Liver (tissue), 9 donors: Measurements from ENCODE around the gene MED26. TPM values are rescaled to one million over a fixed set of nuclear protein-coding genes. Genes with fewer than 3 reads are reported as not detected.

Source experiments
- DNase-seq: peaks from one replicate; pipeline ENCODE4 v3.0.0-alpha.2; 2017; ENCODE audit warnings: low spot score
- H3K27ac ChIP-seq, 2 donors: one replicate each; pipeline ENCODE4 v1.7.0; 2013; ENCODE audit warnings: inconsistent platforms in 2 of 2, low read length in 2 of 2, control low read depth in 1 of 2, low read depth in 1 of 2, mild to moderate bottlenecking in 1 of 2
- H3K27me3 ChIP-seq, 4 donors: one replicate each; pipeline versions ENCODE4 v1.6.1 to v1.7.0; 2013; ENCODE audit warnings: low read length in 3 of 4, inconsistent platforms in 1 of 4, mild to moderate bottlenecking in 1 of 4, moderate library complexity in 1 of 4; ENCODE audit not compliant: control insufficient read depth in 4 of 4, insufficient read depth in 4 of 4
- H3K36me3 ChIP-seq, 4 donors: one replicate each; pipeline versions ENCODE4 v1.6.1 to v1.7.0; 2013; ENCODE audit warnings: low read length in 3 of 4, mild to moderate bottlenecking in 3 of 4, low read depth in 1 of 4, moderate library complexity in 1 of 4; ENCODE audit not compliant: control insufficient read depth in 4 of 4, insufficient read depth in 3 of 4
- H3K4me1 ChIP-seq, 4 donors: one replicate each; pipeline versions ENCODE4 v1.6.1 to v1.7.0; 2013; ENCODE audit warnings: low read length in 3 of 4, mild to moderate bottlenecking in 3 of 4, moderate library complexity in 1 of 4; ENCODE audit not compliant: control insufficient read depth in 4 of 4, insufficient read depth in 4 of 4
- H3K4me3 ChIP-seq, 3 donors: one replicate each; pipeline versions ENCODE4 v1.6.1 to v1.7.0; 2013; ENCODE audit warnings: low read length in 3 of 3, control low read depth in 1 of 3, low read depth in 1 of 3, mild to moderate bottlenecking in 1 of 3
- H3K9ac ChIP-seq, 2 donors: one replicate each; pipeline ENCODE4 v1.7.0; 2013; ENCODE audit warnings: low read length in 2 of 2, mild to moderate bottlenecking in 2 of 2, moderate library complexity in 2 of 2, control low read depth in 1 of 2, low read depth in 1 of 2
- H3K9me3 ChIP-seq, 4 donors: one replicate each; pipeline versions ENCODE4 v1.6.1 to v1.7.0; 2013; ENCODE audit warnings: low read length in 3 of 4; ENCODE audit not compliant: control insufficient read depth in 4 of 4
- ATF3 ChIP-seq: IDR thresholded peaks from 2 replicates; pipeline ENCODE4 v1.6.1; 2016; ENCODE audit warnings: antibody characterized with exemption
- EGR1 ChIP-seq, 2 donors: IDR thresholded peaks; 2 replicates each; pipeline ENCODE4 v1.6.1; 2016 to 2018; ENCODE audit warnings: antibody characterized with exemption in 2 of 2, low read depth in 2 of 2
- FOXA1 ChIP-seq: IDR thresholded peaks from 2 replicates; pipeline ENCODE4 v1.6.1; 2016; ENCODE audit warnings: antibody characterized with exemption
- FOXA2 ChIP-seq: IDR thresholded peaks from 2 replicates; pipeline ENCODE4 v1.6.1; 2016; ENCODE audit warnings: antibody characterized with exemption
- GABPA ChIP-seq, 2 donors: IDR thresholded peaks in 1 of 2; conservative IDR thresholded peaks in 1 of 2; 2 replicates each; pipeline ENCODE4 v1.6.1; 2016; ENCODE audit warnings: antibody characterized with exemption in 2 of 2, mild to moderate bottlenecking in 1 of 2, moderate library complexity in 1 of 2
- HNF4A ChIP-seq, 2 donors: conservative IDR thresholded peaks; 2 replicates each; pipeline ENCODE4 v1.6.1; 2016; ENCODE audit warnings: antibody characterized with exemption in 2 of 2, mild to moderate bottlenecking in 2 of 2
- HNF4G ChIP-seq: IDR thresholded peaks from 2 replicates; pipeline ENCODE4 v1.6.1; 2016; ENCODE audit warnings: antibody characterized with exemption
- JUND ChIP-seq, 2 donors: IDR thresholded peaks; 2 replicates each; pipeline ENCODE4 v1.6.1; 2016; ENCODE audit warnings: antibody characterized with exemption in 2 of 2
- MAX ChIP-seq: IDR thresholded peaks from 2 replicates; pipeline ENCODE4 v1.6.1; 2016; ENCODE audit warnings: antibody characterized with exemption
- NR2F2 ChIP-seq: IDR thresholded peaks from 2 replicates; pipeline ENCODE4 v1.6.1; 2016; ENCODE audit warnings: antibody characterized with exemption
- RAD21 ChIP-seq, 2 donors: IDR thresholded peaks; 2 replicates each; pipeline ENCODE4 v1.6.1; 2016; ENCODE audit warnings: antibody characterized with exemption in 2 of 2, mild to moderate bottlenecking in 2 of 2
- REST ChIP-seq: IDR thresholded peaks from 2 replicates; pipeline ENCODE4 v1.6.1; 2016; ENCODE audit warnings: antibody characterized with exemption, mild to moderate bottlenecking
- RXRA ChIP-seq, 2 donors: IDR thresholded peaks; 2 replicates each; pipeline ENCODE4 v1.6.1; 2017 to 2018; ENCODE audit warnings: antibody characterized with exemption in 2 of 2, mild to moderate bottlenecking in 1 of 2
- SP1 ChIP-seq: IDR thresholded peaks from 2 replicates; pipeline ENCODE4 v1.6.1; 2018; ENCODE audit warnings: antibody characterized with exemption, mild to moderate bottlenecking
- TAF1 ChIP-seq: conservative IDR thresholded peaks from 2 replicates; pipeline ENCODE4 v1.6.1; 2016; ENCODE audit warnings: antibody characterized with exemption, mild to moderate bottlenecking
- YY1 ChIP-seq: IDR thresholded peaks from 2 replicates; pipeline ENCODE4 v1.6.1; 2016; ENCODE audit warnings: antibody characterized with exemption, mild to moderate bottlenecking
- WGBS: extraction: QIAGEN DNeasy Blood & Tissue Kit; methylation state at CpG from one replicate; pipeline ENCODE4 v1.1.7; 2013; 5-methylcytosine and 5-hydroxymethylcytosine counted together
- polyA plus RNA-seq, 2 donors: library from polyadenylated mRNA; stranded (reverse) in 1 of 2; unstranded in 1 of 2; fragments of 200-250 nt in 1 of 2; fragments of >200 nt in 1 of 2; fragmentation: Nextera tagmentation in 1 of 2; extraction: Ambion mirVana in 1 of 2; gene quantifications; one replicate each; pipeline versions ENCODE4 v1.2.1 to v1.2.3, GENCODE V29; 2013 to 2015
- total RNA-seq, 2 donors: library from RNA; depleted of rRNA; stranded (reverse); fragments of >200 nt; gene quantifications; one replicate each; pipeline ENCODE4 v1.2.3, GENCODE V29; 2014
- TF ChIP-seq, protein P1 (sequence below): fragments of 150-350 bp; IDR thresholded peaks from 2 replicates; pipeline ENCODE4 v1.5.1; 2017; ENCODE audit warnings: improper control_type of control experiment, low read depth, low read length; ENCODE audit not compliant: missing input control
- TF ChIP-seq, protein P2 (sequence below): IDR thresholded peaks from 2 replicates; pipeline ENCODE4 v1.6.1; 2016; ENCODE audit warnings: antibody characterized with exemption
- donor health status: healthy.
- donor health status: healthy.
- donor health status: healthy.
- donor health status: healthy.
- donor health status: healthy.

MED26 gene
- total and polyA plus RNA-seq, 4 donors, result 1.5 to 3.8 (median 3.2) TPM

GRCh38 chr19:16564842-16565241 lies 63.2 kb downstream of the MED26 start:
- Histone ChIP-seq H3K4me1 (no peaks in the 10 kb centered on the region), H3K27me3 (no peaks in the 10 kb centered on the region), H3K9me3 (no peaks in the 10 kb centered on the region), H3K36me3 (peaks cover 14 to 57% (median 35%) of the 10 kb centered on the region in 4 donors), H3K27ac (no peak overlapping the region), H3K9ac (no peak overlapping the region), H3K4me3 (no peak overlapping the region)
- no peak for DNase-seq
- no peak for TF ChIP-seq EGR1 (IDR thresholded peaks at IDR 0.05; ENCODE audit: low read depth in 2 of 2)
- no peak for TF ChIP-seq TAF1
- TF ChIP-seq JUND (IDR thresholded peaks at IDR 0.05), result no peak
- no peak for TF ChIP-seq HNF4A (conservative IDR thresholded peaks at IDR 0.05)
- TF ChIP-seq ATF3, result no peak
- no peak for TF ChIP-seq RAD21 (IDR thresholded peaks at IDR 0.05)
- TF ChIP-seq GABPA (IDR thresholded peaks at IDR 0.05 in 1 of 2, conservative IDR thresholded peaks at IDR 0.05 in 1 of 2), result no peak
- TF ChIP-seq FOXA1, result no peak
- TF ChIP-seq MAX, result no peak
- TF ChIP-seq, protein P1, sequence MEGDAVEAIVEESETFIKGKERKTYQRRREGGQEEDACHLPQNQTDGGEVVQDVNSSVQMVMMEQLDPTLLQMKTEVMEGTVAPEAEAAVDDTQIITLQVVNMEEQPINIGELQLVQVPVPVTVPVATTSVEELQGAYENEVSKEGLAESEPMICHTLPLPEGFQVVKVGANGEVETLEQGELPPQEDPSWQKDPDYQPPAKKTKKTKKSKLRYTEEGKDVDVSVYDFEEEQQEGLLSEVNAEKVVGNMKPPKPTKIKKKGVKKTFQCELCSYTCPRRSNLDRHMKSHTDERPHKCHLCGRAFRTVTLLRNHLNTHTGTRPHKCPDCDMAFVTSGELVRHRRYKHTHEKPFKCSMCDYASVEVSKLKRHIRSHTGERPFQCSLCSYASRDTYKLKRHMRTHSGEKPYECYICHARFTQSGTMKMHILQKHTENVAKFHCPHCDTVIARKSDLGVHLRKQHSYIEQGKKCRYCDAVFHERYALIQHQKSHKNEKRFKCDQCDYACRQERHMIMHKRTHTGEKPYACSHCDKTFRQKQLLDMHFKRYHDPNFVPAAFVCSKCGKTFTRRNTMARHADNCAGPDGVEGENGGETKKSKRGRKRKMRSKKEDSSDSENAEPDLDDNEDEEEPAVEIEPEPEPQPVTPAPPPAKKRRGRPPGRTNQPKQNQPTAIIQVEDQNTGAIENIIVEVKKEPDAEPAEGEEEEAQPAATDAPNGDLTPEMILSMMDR, result no peak
- no peak for TF ChIP-seq YY1
- no peak for TF ChIP-seq HNF4G
- no peak for TF ChIP-seq REST
- no peak for TF ChIP-seq RXRA (IDR thresholded peaks at IDR 0.05)
- TF ChIP-seq SP1, result no peak
- TF ChIP-seq FOXA2, result no peak
- WGBS, result 82% methylated on average over 7 of the region's 7 CpGs

DNA sequence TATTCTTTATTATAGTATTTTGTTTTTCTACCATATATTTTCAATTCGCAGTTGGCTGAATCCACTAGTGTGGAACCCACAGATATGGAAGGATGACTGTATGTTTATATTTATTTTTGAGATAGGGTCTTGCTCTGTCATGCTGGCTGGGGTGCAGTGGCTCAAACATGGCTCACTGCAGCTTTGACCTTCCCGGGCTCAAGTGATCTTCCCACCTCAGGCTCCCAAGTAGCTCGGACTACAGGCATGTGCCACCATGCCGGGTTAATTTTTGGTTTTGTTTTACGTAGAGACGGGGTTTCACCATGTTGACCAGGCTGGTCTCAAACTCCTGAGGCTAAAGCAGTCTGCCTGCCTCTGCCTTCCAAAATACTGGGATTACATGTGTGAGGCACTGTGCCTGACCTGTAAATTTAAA lies 65.4 kb downstream of the MED26 start:
- Histone ChIP-seq H3K27ac (no peak overlapping the region), H3K27me3 (no peaks in the 10 kb centered on the region), H3K9me3 (no peaks in the 10 kb centered on the region), H3K9ac (no peak overlapping the region), H3K4me1 (no peaks in the 10 kb centered on the region), H3K36me3 (peaks cover 13 to 57% (median 37%) of the 10 kb centered on the region in 4 donors), H3K4me3 (no peak overlapping the region)
- no peak for DNase-seq
- 97% methylated on average over 6 of the region's 6 CpGs for WGBS
- TF ChIP-seq TAF1, result no peak
- TF ChIP-seq YY1, result no peak
- no peak for TF ChIP-seq FOXA2
- no peak for TF ChIP-seq ATF3
- TF ChIP-seq HNF4A (conservative IDR thresholded peaks at IDR 0.05), result no peak
- TF ChIP-seq, protein P1, result no peak
- no peak for TF ChIP-seq REST
- TF ChIP-seq NR2F2, result no peak
- no peak for TF ChIP-seq HNF4G
- no peak for TF ChIP-seq RXRA (IDR thresholded peaks at IDR 0.05)
- TF ChIP-seq, protein P2, sequence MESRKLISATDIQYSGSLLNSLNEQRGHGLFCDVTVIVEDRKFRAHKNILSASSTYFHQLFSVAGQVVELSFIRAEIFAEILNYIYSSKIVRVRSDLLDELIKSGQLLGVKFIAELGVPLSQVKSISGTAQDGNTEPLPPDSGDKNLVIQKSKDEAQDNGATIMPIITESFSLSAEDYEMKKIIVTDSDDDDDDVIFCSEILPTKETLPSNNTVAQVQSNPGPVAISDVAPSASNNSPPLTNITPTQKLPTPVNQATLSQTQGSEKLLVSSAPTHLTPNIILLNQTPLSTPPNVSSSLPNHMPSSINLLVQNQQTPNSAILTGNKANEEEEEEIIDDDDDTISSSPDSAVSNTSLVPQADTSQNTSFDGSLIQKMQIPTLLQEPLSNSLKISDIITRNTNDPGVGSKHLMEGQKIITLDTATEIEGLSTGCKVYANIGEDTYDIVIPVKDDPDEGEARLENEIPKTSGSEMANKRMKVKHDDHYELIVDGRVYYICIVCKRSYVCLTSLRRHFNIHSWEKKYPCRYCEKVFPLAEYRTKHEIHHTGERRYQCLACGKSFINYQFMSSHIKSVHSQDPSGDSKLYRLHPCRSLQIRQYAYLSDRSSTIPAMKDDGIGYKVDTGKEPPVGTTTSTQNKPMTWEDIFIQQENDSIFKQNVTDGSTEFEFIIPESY, result no peak
- TF ChIP-seq SP1, result no peak
